ENCODE results near the gene NLRP1.
A peak's percentile ranks its signal among the peaks of the same experiment; 100 is the strongest.

NLRP1 gene

GRCh38 chr17:5562661-5563360, 21.5 kb downstream of the NLRP1 start:
- DNase-seq (ENCODE audit: low spot score): no peak
- no peaks in the 10 kb centered on the region for H3K4me1 ChIP-seq (ENCODE audit: control insufficient read depth in 2 of 2, insufficient read depth in 1 of 2, low read depth in 1 of 2, low read length in 2 of 2)

GRCh38 chr17:5561736-5562571, 22.4 kb downstream of the NLRP1 start:
- Histone ChIP-seq H3K27me3 (ENCODE audit: control insufficient read depth in 3 of 3, insufficient read depth in 3 of 3, low read depth in 1 of 3, low read length in 3 of 3) (peaks cover 0 to 5% (median 0%) of the 10 kb centered on the region in 3 experiments), H2AFZ (ENCODE audit: low read length) (no peak overlapping the region)

More at GRCh38 chr17:5562661-5563360, 21.5 kb downstream of the NLRP1 start:
- H4K91ac ChIP-seq (ENCODE audit: low read depth, low read length, poor library complexity): no peak overlapping the region
- H3K9me3 ChIP-seq (replicated peaks in 1 of 2; ENCODE audit: control insufficient read depth in 2 of 2, insufficient read depth in 1 of 2, low read depth in 1 of 2, low read length in 2 of 2): no peaks in the 10 kb centered on the region
- H4K8ac ChIP-seq (ENCODE audit: low read depth, low read length): no peak overlapping the region
- H2BK5ac ChIP-seq (ENCODE audit: low read length): peak overlapping the region; percentile 42
- H3K9ac ChIP-seq (ENCODE audit: low read depth, low read length, poor library complexity): no peak overlapping the region
- H2AK5ac ChIP-seq (ENCODE audit: low read depth, low read length): no peak overlapping the region
- H3K27me3 ChIP-seq (ENCODE audit: control insufficient read depth in 3 of 3, insufficient read depth in 3 of 3, low read depth in 1 of 3, low read length in 3 of 3): peaks cover 0 to 3% (median 0%) of the 10 kb centered on the region in 3 experiments
- H3K27ac ChIP-seq (replicated peaks; ENCODE audit: low read length): no peak overlapping the region
- no peak overlapping the region for H3K4me2 ChIP-seq (ENCODE audit: insufficient read depth, low read length, poor library complexity, severe bottlenecking)
- peak overlapping the region; percentile 47 for H3K14ac ChIP-seq (ENCODE audit: low read length)
- H3K4ac ChIP-seq (ENCODE audit: low read length): no peak overlapping the region
- no peak overlapping the region for H2BK15ac ChIP-seq (ENCODE audit: low read length)
- H3K79me1 ChIP-seq (ENCODE audit: low read depth, low read length): no peaks in the 10 kb centered on the region
- H2BK12ac ChIP-seq (ENCODE audit: low read length): no peak overlapping the region
- no peaks in the 10 kb centered on the region for H3K36me3 ChIP-seq (replicated peaks in 1 of 2; ENCODE audit: control insufficient read depth in 2 of 2, insufficient read depth in 2 of 2, low read length in 2 of 2)
- no peak overlapping the region for H2AFZ ChIP-seq (ENCODE audit: low read length)
- no peak overlapping the region for H2BK120ac ChIP-seq (ENCODE audit: low read depth, low read length)
- H3K23ac ChIP-seq (ENCODE audit: low read depth, low read length, poor library complexity): no peak overlapping the region
- H3K4me3 ChIP-seq (ENCODE audit: low read length in 2 of 2): peak overlapping the region in 1 of 2 donors; percentile 12
- H3K18ac ChIP-seq (ENCODE audit: low read length): no peak overlapping the region
- no CpG with 5 or more reads among the region's 6 CpGs for WGBS, 2 donors (ENCODE audit: extremely low coverage in 2 of 2, insufficient read length in 2 of 2, insufficient replicate concordance in 1 of 2)

DNA sequence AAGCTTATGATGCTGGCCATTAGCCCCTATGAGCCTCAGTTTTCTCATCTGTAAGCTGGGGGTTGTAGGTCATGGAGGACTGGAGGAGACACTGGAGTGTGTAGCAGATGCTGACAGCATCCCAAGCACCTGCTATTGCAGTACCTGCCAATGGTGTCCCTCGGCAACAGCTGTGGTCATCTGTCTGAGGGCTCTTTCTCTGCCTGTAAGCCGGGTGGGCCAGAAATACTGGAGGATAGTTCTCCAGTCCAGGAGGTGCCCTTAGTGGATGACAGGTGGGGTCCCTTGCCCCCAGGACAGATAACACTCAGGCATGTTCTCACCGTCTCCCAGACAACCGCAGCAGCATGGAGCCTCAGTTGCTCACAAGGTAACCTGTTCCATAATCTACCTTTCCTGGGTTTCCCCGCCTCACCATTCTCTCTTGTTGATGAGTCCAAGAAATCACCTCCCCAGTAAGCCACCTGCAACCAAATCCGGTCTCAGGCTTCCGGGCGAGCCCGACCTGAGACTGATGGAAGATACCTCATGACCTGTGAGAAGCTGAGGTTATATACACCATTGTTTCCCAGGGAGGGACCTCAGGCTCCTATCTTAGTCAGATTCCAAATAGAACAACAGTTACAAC, 23.8 kb downstream of the NLRP1 start:
- Histone ChIP-seq H3K23ac (ENCODE audit: low read depth, low read length, poor library complexity) (no peak overlapping the region), H2BK12ac (ENCODE audit: low read length) (no peak overlapping the region), H3K4me1 (ENCODE audit: control insufficient read depth in 2 of 2, insufficient read depth in 1 of 2, low read depth in 1 of 2, low read length in 2 of 2) (no peaks in the 10 kb centered on the region), H4K8ac (ENCODE audit: low read depth, low read length) (no peak overlapping the region), H3K4me3 (ENCODE audit: low read length in 2 of 2) (no peak overlapping the region), H3K18ac (ENCODE audit: low read length) (no peak overlapping the region), H3K36me3 (replicated peaks in 1 of 2; ENCODE audit: control insufficient read depth in 2 of 2, insufficient read depth in 2 of 2, low read length in 2 of 2) (no peaks in the 10 kb centered on the region), H3K14ac (ENCODE audit: low read length) (peak overlapping the region; percentile 82), H2BK5ac (ENCODE audit: low read length) (no peak overlapping the region), H3K27me3 (ENCODE audit: control insufficient read depth in 3 of 3, insufficient read depth in 3 of 3, low read depth in 1 of 3, low read length in 3 of 3) (peaks cover 0 to 5% (median 0%) of the 10 kb centered on the region in 3 experiments), H2BK15ac (ENCODE audit: low read length) (no peak overlapping the region), H3K9me3 (replicated peaks in 1 of 2; ENCODE audit: control insufficient read depth in 2 of 2, insufficient read depth in 1 of 2, low read depth in 1 of 2, low read length in 2 of 2) (no peaks in the 10 kb centered on the region), H3K4me2 (ENCODE audit: insufficient read depth, low read length, poor library complexity, severe bottlenecking) (no peak overlapping the region), H3K27ac (replicated peaks; ENCODE audit: low read length) (no peak overlapping the region), H3K9ac (ENCODE audit: low read depth, low read length, poor library complexity) (no peak overlapping the region), H3K4ac (ENCODE audit: low read length) (no peak overlapping the region), H4K91ac (ENCODE audit: low read depth, low read length, poor library complexity) (no peak overlapping the region), H2BK120ac (ENCODE audit: low read depth, low read length) (no peak overlapping the region), H2AFZ (ENCODE audit: low read length) (no peak overlapping the region), H2AK5ac (ENCODE audit: low read depth, low read length) (no peak overlapping the region), H3K79me1 (ENCODE audit: low read depth, low read length) (peaks cover 1% of the 10 kb centered on the region)
- no CpG with 5 or more reads among the region's 9 CpGs for WGBS, 2 donors (ENCODE audit: extremely low coverage in 2 of 2, insufficient read length in 2 of 2, insufficient replicate concordance in 1 of 2)
- no peak for DNase-seq (ENCODE audit: low spot score)

More at GRCh38 chr17:5561736-5562571, 22.4 kb downstream of the NLRP1 start:
- Histone ChIP-seq H4K8ac (ENCODE audit: low read depth, low read length) (no peak overlapping the region), H2BK120ac (ENCODE audit: low read depth, low read length) (no peak overlapping the region), H3K36me3 (replicated peaks in 1 of 2; ENCODE audit: control insufficient read depth in 2 of 2, insufficient read depth in 2 of 2, low read length in 2 of 2) (no peaks in the 10 kb centered on the region), H2BK5ac (ENCODE audit: low read length) (peak overlapping the region; percentile 42), H3K4ac (ENCODE audit: low read length) (no peak overlapping the region), H3K9me3 (replicated peaks in 1 of 2; ENCODE audit: control insufficient read depth in 2 of 2, insufficient read depth in 1 of 2, low read depth in 1 of 2, low read length in 2 of 2) (no peaks in the 10 kb centered on the region), H3K14ac (ENCODE audit: low read length) (no peak overlapping the region), H2AK5ac (ENCODE audit: low read depth, low read length) (no peak overlapping the region), H4K91ac (ENCODE audit: low read depth, low read length, poor library complexity) (no peak overlapping the region), H3K79me1 (ENCODE audit: low read depth, low read length) (no peaks in the 10 kb centered on the region), H3K18ac (ENCODE audit: low read length) (no peak overlapping the region), H3K27ac (replicated peaks; ENCODE audit: low read length) (no peak overlapping the region), H3K23ac (ENCODE audit: low read depth, low read length, poor library complexity) (no peak overlapping the region), H2BK12ac (ENCODE audit: low read length) (peak overlapping the region; percentile 63), H3K4me1 (ENCODE audit: control insufficient read depth in 2 of 2, insufficient read depth in 1 of 2, low read depth in 1 of 2, low read length in 2 of 2) (no peaks in the 10 kb centered on the region), H3K4me2 (ENCODE audit: insufficient read depth, low read length, poor library complexity, severe bottlenecking) (no peak overlapping the region), H3K9ac (ENCODE audit: low read depth, low read length, poor library complexity) (no peak overlapping the region), H3K4me3 (ENCODE audit: low read length in 2 of 2) (no peak overlapping the region), H2BK15ac (ENCODE audit: low read length) (no peak overlapping the region)
- DNase-seq (ENCODE audit: low spot score): no peak
- no CpG with 5 or more reads among the region's 14 CpGs for WGBS, 2 donors (ENCODE audit: extremely low coverage in 2 of 2, insufficient read length in 2 of 2, insufficient replicate concordance in 1 of 2)

All from neuronal stem cell (in vitro differentiated cells).